Measurements from ENCODE around the gene PPARD. TPM values are rescaled to one million over a fixed set of nuclear protein-coding genes. Genes with fewer than 3 reads are reported as not detected.
"Not testable (repeated sequence)": the region's sequence is repeated elsewhere in the genome, so short reads cannot be mapped to it uniquely, and the experiment has no call there.

Gene PPARD
- total RNA-seq, 1 donor from 2014 or later: 20.0 TPM

DNA sequence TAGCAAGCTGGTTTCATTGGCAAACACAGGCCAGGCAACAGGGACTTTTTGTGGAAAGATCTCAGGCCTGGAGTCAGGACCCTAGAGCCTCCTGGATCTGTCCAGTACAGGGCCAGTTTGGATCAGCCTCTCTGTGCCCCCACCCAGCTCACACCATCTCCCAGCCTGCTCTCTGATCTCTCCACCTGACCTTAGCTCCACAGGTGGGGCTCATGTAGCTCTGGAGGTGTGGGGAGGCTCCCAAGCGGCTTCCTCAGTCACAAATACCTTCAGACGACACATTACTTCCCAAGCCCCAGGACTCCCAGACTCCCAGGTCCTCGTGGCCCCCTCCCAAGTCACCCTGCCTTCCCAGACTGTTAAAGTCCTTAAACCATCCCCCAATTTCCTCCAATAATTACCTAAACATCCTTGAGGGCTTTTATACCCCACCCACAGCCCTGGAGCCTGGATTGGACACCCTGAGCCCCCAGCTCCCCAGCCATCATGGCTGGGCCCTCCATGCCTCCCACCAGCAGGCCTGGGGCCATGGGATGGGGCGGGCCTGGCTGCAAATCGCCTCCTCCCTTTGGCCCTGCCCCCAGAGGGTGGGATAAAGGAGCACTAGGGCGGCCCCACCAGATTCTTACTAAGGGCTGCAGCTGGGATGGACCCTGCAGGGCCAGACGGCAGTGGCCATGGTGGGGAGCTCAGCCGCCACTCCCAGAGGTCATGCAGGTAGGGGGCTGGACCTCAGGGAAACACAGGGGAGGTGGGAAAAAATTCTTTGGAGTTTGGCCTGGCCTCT, 93.9 kb downstream of the PPARD start:
- DNase-seq (ENCODE audit: low read depth): no peak

GRCh38 chr6:35438378-35439065, 96.2 kb downstream of the PPARD start:
- not testable (repeated sequence) for DNase-seq (ENCODE audit: low read depth)

DNA sequence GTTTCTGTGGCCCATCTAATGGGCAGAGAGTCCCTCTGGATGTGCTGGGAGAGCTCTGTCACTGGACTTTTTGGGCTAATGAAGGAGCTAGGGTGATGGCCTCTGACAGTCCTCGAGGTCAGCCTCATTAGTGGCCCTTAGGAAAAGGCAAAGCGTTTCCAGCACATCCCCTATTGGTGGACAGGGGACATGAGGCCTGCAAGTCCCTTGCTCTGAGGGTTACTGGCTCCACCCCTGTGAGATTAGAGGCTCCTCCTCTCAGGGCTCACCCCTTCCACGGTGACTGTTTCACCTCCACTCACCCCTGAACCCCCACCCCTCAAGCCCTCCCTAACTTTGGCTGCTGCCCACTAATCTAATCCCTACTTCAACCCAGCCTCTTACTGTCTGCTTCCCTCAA, 97.0 kb downstream of the PPARD start:
- no peak for DNase-seq (ENCODE audit: low read depth)

DNA sequence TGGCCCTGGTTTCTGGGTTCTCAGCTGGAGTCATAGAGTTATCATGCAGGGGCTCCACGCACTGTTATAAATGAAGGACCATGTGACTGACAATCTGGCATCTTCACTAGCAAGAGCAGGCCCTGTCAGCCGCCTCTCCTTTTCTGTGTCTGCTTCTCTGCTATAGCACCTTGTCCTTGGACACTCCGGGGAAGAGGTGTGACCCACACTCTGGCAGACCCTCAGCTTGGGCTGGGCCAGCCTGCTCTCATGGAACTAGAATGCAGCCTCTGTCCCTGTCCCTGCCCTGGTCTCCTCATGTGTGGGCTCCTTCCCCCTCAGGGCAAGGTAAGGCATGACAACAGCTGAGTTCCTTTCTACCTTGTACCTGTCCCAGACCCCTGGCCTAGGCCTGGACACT, 98.8 kb downstream of the PPARD start:
- no peak for DNase-seq (ENCODE audit: low read depth)

DNA sequence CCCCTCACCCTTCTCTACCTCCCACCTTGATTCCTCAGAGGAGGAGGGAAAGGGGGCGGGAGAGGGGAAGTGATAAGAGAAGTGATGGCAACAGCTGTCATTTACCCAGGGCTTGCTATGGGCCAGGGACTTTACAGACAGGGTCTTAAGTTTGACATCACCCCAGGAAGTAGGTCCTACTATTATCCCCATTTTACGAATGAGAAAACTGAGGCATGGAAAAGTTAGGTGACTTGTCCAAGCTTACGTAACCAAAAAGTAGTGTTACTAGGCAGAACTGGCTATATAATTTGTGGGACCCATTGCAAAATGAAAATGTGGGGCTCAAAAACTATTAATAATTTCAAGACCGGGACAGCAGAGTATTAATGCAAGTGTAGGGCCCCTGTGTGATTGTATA, 99.3 kb downstream of the PPARD start:
- no peak for DNase-seq (ENCODE audit: low read depth)

GRCh38 chr6:35442693-35443092, 100.3 kb downstream of the PPARD start:
- DNase-seq (ENCODE audit: low read depth): no peak

DNA sequence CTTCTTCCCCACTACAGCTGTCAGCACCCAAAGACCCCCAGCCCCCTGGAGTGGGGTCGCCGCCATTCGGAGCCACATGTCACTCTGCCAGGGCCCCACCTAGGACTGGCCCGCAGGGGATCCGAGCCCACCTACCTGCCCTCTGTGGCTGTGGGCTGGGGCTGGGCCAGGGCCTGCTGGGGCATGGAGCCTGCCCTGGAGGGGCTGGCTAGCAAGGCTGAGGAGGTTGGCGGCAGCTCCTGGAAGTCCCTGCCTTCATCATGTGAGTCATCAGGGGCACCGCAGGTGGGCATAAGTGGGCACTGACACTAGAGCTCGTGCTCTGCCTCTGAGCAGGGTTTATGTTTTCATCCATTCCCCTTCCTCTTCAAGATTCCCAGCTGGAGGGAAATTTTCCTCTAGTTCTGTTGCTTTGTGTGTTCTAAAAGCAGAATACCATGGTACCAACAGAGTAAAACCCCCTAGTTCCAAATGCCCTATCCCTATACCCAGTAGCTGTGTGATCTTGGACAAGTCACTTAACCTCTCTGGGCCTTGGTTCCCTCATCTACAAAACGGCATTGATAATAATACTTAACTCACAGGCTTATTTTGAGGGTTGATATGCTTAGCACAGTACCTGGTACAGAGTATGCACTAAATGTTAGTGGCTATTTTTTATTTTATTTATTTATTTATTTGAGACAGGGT, 101.1 kb downstream of the PPARD start:
- no peak for DNase-seq (ENCODE audit: low read depth)

DNA sequence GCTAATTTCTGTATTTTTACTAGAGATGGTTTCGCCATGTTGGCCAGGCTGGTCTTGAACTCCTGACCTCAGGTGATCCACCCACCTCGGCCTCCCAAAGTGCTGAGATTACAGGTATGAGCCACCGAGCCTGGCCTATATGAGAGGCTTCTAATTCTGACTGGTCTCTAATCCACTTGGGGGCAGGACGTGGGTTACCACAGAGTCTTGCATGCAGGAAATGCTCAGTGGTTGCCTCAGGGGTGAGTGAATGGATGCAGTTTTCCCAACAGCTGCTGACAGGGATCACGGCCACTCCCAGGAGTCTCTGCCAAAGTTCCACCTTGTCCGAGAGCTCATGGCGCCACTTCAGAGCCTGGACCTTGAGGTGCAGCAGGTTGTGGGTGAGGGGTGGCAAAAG, 103.3 kb downstream of the PPARD start:
- peak; percentile 65 for DNase-seq (ENCODE audit: low read depth)

DNA sequence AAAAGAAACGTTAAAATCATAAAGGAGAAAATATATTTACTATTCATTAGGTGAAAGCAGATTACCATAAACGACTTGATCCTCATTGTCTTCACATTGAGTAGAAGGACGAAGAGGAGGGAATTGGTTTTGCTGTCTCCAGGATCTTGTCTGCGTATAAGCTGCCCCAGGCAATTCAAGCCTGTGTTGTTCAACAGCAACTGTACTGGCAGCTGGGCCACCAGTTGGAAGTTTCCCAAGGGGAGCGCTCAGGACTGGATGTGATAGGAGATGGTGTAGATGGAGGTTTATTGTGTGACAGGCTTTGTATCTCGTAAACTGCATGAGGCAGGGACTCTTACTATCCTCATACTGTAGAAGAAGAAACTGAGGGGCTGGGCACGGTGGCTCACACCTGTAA, 105.8 kb downstream of the PPARD start:
- no peak for DNase-seq (ENCODE audit: low read depth)

DNA sequence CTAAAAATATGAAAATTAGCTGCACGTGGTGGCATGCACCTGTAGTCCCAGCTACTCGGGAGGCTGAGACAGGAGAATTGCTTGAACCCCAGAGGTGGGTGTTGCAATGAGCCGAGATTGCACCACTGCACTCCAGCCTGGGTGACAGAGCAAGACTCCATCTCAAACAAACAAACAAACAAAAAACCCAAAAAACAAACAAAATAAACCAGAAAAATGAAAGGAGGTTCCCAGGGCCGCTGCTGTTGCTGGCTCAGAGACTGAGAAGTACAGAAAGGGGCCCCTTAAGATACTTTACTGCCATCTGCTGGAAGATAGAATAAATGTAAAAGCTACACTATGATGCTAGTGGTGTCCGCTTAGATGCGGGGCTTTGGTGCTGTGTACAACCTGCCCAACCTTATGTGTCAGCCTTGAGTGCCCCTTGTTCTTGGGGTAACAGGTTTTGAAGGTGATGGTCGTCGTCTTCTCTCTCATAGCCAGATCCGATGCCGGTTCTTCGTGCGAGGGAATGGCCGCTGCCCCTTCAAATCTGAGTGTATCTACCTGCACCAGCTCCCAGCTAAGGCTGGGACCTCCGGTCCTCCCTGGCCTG, 107.0 kb downstream of the PPARD start:
- peak; percentile 71 for DNase-seq (ENCODE audit: low read depth)

- DNase-seq (ENCODE audit: low read depth): no peak
These were observed 109.2 kb downstream of the PPARD start for GRCh38 chr6:35451354-35452182.

DNA sequence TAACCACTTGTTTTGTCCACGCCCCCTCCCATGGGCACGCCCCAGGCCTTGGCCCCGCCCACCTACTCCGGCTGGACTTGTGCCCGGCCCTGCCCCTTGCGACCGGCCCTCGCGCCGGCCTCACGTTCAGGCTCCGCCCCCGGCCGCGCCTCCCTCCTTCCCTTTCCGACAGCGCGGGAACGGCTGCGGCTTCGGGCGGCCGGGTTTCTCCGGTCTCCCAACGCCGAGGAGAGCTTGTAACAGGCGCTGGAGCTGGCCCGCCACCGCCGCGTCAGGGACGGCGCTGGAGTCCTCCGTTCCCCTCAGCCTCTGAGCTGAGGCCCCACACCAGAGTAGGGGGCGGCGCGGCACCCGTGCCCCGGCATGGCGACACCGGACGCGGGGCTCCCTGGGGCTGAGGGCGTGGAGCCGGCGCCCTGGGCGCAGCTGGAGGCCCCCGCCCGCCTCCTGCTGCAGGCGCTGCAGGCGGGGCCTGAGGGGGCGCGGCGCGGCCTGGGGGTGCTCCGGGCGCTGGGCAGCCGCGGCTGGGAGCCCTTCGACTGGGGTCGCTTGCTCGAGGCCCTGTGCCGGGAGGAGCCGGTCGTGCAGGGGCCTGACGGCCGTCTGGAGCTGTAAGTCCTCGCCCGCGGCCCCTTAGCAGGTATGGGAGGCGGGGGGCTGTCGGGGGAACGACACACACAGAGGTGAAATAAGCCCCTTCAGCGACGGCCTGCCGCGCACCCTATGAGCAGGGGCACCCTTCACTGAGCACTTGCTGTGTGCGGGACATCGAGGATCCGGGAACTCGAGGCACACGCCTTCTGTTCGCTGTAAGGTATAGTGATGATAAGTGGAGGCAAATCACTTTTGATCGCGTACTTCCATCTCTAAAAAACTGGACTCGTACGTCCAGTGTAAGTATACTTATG, 110.1 kb downstream of the PPARD start, which contains the start of gene FANCE:
FANCE (plus strand) TSS at position 156 of the 908 bp plus-strand sequence; CDS start at position 364, 208 bp downstream.
- DNase-seq (ENCODE audit: low read depth): peak; percentile 92

- no peak for DNase-seq (ENCODE audit: low read depth)
These were observed 110.9 kb downstream of the PPARD start for GRCh38 chr6:35453236-35453635.

- DNase-seq (ENCODE audit: low read depth): no peak
These were observed 112.2 kb downstream of the PPARD start for GRCh38 chr6:35454391-35455110.

- DNase-seq (ENCODE audit: low read depth): no peak
These were observed 115.5 kb downstream of the PPARD start for GRCh38 chr6:35457907-35458306.

DNA sequence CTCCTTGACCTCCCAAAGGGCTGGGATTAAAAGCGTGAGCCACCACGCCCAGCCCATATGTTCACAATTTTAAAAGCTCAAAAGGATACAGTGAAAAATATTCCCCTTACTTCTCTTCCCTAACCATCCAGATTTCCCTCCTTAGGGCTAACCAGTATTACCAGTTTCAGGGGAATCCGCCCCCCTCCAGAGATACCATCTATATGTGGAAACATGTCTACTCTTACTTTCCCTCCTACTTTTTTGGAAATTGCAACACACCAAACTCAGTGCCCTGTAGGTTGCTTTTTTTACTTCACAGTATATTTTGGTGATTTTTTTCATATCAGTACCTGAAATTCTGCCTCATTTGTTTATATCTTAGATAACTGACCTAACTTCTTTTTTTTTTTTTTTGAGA, 118.9 kb downstream of the PPARD start:
- no peak for DNase-seq (ENCODE audit: low read depth)

DNA sequence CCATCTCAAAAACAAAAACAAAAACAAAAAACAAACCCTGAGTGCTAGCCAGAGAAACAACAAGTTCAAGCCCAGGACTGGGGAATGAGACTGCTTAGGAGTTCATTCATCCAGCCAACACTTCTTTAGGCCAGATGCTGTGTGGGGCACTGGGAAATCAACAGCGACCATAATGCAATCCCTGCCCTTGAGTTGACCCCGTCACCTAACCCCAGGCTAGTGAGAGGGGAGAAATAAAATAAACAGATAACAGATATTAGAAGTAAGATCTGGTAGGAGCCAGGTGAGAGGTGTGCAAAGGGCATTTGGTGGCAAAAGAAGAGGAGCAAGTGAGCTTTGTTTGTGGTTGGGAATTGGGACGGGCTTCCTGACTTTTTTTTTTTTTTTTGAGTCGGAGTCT, 120.9 kb downstream of the PPARD start:
- DNase-seq (ENCODE audit: low read depth): no peak

DNA sequence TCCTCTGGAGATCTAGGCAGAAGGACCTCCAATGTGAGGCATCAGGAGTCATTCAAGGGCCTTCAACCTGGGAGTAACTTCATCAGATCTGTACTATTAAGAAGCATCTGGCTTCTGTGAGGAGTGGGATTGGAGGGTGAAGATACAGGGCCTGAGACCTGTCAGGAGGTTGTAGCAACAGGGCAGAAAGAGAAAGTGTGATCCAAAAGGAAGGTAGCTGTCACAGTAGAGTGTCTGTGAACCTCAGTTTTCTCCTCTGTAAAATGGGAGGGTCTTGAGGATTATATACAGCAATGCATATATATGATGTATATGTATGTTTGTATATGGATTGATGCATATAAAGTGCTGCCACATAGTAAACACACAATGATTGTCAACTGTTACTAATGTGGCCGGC, 123.3 kb downstream of the PPARD start:
- no peak for DNase-seq (ENCODE audit: low read depth)
